Stimulated activated CD4-positive, alpha-beta T cell treated with anti-CD3 and anti-CD28 coated beads, Interleukin-1b, Interleukin-23, amount 100 ng/mL, for 48 hours (primary cell): ENCODE data around the gene SPTBN1.
"Not testable (repeated sequence)": the region's sequence is repeated elsewhere in the genome, so short reads cannot be mapped to it uniquely, and the experiment has no call there.

Source experiments
- DNase-seq: peaks from one replicate; pipeline ENCODE4 v3.0.0-alpha.2; 2020

Gene SPTBN1

DNA sequence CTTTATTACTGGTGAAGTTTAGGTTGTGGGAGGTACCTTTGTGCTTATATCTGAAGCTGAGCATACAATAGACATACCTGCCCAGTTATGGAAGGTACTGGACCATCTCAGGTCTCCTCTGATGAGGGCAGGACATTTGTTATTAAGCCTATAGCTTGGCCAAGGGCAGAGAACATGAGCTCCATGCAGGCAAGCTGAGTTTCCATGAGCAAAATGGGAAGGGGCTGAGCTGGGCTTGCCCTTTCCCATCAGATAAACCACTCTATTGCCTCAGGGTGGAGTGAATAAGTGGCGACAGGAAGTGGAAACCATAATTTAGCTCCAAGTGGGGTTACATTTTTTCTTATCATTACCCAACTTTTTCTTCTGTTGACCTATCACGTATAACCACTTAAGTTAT, 227.5 kb downstream of the SPTBN1 start:
- DNase-seq: no peak

DNA sequence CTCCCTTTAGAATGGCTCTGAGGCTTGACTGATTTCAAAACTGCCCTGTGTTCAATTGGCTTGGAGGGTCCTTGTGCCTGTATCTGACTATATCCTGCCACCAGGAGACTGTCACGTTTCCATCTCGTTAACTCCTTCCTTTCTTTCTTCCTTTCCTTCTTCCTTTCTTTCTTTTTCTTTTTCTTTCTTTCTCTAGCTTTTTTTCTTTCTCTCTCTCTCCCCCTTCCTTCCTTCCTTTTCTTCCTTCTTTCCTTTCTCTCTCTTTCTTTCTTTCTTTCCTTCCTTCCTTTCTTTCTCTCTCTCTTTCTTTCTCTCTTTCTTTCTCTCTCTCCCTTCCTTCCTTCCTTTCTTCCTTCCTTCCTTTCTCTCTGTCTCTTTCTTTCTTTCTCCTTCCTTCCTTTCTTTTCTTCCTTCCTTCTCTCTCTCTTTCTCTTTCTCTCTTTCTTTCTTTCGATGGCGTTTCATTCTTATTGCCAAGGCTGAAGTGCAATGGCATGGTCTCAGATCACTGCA, 229.2 kb downstream of the SPTBN1 start:
- no peak for DNase-seq

DNA sequence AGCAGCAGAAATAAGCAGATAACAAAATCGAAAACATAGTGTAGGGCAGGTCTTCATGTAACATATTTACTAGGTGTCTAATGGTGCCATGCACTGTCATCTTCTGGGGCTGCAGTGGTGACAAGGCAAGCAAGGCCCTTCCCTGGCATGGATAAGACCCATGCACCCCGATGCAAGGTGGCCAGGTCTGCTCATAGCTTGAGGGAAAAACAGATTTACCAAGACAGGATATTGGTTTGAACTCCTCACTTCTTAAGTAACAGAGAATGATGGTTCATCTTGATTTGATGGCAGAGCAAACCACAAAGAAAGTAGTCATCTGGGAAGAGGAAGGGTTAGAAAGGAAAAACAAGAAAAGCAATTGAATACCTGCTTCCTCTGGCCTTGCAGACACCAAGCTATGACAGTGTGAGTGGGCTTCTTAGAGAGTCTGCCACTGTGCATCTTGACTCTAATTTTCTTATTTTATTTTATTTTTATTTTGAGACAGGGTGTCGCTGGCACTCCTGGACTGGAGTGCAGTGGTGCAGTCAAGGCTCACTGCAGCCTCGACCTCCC, 231.5 kb downstream of the SPTBN1 start:
- no peak for DNase-seq

DNA sequence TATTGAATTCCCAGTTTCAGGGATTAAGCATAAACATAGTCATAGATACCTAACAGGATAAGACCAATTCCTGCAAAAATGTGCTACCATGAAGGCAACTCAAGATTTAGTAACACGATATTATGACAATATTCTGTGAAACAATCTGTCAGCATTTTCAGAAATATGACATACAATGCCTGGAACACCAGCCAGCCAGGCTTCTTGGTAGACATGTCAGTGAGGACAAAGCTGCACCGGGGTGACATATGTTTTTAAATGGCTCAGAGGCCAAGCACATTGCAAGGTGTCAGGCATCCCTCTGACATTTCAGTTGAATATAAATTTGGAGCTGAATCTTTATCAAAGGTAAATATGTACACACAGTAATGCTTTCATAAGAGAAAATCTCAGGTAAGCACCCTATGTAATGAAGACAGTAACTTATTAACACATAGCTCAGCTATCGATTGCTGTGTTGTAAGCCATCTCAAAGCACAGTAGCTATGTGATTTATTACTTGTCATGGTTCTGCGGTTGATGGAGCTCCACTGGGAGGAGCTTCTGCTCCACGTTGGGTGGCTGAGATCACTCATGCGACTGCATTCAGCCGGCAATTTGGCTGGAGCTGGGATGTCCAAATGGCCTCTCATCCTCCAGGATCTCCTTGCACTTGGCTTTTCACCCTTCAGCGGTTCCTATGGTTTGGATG, 235.5 kb downstream of the SPTBN1 start:
- no peak for DNase-seq

DNA sequence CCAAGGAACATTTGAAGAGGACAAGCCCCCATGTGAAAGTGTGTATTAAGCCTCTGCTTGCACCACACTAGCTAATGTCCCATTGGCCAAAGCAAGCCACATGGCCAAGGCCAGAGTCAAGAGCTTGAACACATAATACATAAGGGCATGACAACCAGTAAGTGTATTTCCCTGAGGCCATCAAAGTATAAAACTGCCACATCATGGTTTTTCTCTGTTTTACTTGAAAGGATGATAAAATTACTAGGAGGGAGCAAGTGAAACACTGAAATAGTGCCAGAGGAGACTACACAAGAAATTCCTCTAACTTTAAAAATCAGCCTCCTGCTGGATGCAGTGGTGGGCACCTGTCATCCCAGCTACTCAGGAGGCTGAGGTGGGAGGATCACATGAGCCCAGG, 236.4 kb downstream of the SPTBN1 start:
- no peak for DNase-seq

DNA sequence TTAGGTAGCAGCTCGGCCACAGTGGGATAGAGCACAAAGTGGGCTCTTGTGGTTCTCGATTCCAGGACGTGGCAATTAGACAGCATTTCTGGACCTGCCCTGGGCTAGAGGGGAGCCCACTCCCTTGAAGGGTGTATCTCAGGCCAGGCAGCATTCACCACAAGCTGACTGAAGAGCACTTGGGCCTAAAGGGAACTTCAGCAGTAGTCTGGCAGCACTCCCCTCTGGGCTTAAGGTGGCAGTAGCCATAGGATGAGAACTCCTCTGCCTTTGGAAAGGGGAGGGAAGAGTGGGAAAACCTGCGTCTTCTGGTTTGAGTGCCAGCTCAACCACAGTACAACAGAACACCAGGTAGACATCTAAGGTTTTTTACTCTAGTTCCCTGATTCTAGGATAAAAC, 239.3 kb downstream of the SPTBN1 start:
- no peak for DNase-seq

DNA sequence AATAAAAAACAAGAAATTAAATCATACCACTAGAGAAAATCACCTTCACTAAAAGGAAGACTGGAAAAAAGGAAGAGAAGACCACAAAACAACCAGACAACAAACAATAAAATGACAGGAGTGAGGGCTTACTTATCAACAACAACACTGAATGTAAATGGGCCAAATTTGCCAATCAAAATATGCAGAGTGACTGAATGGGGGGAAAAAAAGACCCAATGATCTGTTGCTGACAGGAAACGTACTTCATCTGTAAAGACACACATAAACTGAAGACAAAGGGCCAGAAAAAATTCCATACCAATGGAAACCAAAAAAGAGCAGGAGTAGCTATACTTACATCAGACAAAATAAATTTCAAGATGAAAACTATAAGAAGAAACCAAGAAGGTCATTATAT, 241.8 kb downstream of the SPTBN1 start:
- no peak for DNase-seq

DNA sequence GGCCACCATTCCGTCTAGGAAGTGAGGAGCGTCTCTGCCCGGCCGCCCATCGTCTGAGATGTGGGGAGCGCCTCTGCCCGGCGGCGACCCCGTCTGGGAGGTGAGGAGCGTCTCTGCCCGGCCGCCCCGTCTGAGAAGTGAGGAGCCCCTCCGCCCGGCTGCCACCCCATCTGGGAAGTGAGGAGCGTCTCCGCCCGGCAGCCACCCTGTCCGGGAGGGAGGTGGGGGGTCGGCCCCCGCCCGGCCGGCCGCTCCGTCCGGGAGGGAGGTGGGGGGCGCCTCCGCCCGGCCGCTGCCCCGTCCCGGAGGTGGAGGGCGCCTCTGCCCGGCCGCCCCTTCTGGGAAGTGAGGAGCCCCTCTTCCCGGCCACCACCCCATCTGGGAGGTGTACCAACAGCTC, 242.8 kb downstream of the SPTBN1 start:
- not testable (repeated sequence) for DNase-seq

DNA sequence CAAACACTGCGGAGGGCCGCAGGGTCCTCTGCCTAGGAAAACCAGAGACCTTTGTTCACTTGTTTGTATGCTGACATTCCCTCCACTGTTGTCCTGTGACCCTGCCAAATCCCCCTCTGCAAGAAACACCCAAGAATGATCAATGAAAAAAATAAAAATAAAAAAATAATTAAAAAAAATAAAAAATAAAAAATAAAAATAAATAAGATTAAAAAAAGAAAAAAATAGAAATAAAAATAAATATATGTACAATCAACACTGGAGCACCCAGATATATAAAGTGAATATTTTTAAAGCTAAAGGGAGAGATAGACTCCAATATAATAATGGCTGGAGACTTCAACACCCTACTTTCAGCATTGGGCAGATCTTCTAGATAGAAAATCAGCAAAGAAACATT, 243.5 kb downstream of the SPTBN1 start:
- no peak for DNase-seq

DNA sequence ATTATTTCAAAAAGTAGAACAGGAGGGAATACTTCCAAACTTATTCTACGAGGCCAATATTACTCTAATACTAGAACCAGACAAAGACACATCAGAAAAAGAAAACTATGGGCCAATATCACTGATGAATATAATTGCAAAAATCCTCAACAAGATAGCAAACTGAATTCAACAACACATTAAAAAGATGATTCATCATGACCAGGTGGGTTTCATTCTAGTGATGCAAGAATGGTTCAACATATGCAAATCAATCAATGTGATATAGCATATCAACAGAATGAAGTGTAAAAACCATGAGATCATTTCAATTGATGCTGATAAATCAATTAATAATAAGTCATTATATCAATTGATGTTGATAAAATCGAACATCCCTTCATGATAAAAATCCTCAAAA, 244.9 kb downstream of the SPTBN1 start:
- DNase-seq: no peak

DNA sequence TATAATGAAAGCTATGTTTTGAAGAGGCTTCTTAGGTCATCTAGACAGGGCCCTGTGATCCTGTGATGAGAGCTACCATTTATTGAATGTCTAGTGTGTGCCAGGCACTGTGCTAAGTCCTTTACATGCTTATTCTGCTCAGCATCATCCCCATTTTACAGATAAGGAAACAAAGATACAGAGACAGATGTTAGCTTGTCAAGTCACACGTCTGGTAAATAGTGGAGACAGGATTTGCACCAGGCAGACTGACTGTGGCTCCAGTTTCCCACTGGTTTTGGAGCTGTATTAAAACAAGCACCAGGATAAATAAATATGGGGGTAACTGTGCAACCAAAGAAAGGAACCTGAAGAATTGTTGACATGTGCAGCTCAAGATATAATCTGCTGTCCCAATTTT, 248.1 kb downstream of the SPTBN1 start:
- no peak for DNase-seq

DNA sequence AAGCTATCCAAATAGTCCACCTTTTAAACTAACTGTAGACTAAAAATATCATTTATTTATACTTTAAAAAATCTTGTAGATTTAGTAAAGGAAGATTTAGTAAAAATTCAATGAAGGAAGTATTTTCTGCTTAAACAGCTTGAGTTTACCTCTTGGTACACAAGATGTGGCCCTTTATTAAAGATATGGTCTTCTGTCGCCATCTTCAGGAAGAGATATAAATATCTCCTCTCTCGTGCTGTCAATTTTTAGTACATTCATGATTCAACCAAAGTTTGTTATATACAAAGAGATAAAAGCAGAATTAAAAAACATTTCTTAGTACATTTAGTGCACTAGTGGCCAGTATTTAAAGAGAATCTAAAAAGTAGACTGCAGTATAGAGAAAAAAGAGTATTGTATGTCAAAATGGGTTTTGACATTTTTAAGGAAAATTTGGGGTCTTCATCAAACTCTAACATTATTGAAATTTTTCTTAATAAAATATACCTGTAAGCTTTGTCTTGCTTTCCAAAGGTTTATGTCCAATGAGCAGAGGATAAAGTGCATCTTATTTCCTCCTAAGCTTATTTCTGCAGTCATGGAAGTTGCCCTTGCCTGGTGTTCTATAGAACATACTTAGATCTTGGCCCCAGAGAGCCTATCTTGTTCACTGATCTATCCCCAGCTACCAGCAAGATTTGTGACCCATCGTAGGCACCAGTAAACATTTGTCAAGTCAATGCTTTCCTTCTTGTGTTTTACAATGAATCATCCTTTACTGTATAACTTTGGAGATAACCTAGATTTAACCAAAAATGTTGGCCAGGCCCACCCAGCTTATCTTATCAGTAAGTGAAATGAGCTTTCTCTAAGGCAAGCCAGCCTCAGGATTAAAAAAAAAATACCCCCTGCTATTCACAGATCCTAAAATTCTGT, 248.8 kb downstream of the SPTBN1 start:
- no peak for DNase-seq

DNA sequence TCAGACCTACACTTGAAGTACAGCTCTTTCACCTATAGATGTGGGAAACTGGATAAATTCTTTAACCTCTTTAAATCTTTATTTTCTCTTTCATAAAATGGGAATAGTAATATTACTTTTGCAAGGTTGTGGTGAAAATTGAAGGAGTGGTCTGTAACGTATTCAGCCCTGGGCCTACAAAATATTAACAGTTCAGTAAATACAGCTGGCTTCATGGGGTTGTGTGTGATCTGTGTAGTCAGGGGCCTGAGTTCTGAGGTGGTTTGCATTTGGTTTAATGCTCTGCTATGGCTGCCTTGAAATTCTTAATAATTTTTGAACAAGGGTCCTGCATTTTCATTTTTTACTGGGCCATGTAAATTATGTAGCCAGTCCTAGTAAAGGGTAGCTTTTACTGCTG, 250.5 kb downstream of the SPTBN1 start:
- no peak for DNase-seq

DNA sequence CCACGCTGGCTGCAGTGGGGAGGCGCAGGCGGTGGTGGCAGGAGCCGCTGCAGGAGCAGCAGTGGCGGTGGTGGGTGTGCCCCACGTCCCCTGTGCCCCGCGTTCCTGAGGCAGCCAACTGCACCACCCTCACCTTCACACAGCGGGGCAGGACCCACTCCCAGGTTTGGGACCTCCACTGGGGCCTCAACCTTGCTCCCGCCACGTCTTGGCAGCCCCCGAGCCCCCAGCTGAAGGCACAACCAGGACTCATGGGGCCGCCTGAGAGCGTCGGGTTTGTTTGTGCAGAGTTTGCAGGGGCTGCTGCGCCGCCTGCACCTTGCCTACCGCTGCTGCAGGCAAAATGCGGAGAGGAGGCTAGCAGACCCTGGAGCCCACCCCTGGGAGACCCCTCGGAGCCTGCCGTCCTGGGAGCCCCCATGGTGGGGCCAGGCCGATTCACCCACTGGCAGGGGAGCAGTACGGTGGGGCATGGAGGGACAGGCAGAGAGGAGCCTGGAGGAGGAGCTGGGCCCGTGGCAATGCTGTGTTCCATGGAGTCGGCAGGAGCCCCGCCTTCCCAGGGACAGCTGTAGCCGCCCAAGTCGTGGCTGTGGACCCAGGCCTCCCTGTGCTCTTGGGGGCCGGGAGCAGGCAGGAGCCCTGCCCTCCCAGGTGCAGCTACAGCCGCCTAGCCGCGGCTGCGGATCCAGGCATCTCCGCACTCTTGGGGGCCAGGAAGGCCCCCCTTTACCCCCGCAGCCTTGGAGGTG, 252.6 kb downstream of the SPTBN1 start:
- DNase-seq: no peak

DNA sequence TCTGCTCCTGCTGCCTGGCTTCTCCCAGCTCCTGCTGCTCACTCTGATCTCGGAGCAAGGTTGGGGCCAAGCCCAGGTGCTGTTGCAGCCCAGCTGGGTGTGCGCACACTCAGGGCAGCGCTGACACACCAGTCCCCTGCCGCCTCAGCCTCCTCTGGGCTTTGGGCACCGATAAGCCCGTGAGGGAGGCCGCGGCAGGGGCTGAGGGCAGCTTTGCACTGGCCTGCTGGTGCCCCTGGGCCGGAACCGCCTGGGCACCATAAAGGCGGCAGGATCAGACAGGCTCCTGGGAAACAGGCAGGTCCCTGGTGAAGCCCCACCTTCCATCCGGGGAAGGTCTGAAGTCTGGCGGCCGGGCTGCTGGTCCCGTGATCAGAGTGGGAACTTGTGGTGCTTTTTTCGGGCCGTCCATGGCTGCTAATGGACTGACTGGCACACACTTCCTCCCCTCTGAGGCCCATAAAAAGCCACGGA, 253.2 kb downstream of the SPTBN1 start:
- DNase-seq: no peak

DNA sequence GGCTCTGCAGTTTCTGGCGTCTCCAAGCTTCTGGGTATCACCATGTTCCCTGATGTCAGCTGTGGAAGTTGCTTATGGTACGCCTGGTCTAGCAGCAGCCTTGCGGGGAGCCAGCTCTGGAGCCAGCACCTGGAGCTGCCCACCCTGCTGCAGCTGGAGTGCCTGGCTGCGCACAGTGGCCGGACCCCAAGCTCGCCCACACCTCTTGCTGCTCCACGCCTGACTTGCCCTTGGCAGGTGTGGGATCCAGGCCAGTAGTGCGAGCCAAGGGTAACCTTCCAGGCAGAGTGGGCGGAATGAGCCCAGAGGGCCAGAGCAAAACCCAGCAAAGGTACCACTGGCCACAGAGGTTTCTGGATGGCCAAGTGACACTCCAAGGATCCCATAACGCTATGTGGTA, 254.1 kb downstream of the SPTBN1 start:
- no peak for DNase-seq

DNA sequence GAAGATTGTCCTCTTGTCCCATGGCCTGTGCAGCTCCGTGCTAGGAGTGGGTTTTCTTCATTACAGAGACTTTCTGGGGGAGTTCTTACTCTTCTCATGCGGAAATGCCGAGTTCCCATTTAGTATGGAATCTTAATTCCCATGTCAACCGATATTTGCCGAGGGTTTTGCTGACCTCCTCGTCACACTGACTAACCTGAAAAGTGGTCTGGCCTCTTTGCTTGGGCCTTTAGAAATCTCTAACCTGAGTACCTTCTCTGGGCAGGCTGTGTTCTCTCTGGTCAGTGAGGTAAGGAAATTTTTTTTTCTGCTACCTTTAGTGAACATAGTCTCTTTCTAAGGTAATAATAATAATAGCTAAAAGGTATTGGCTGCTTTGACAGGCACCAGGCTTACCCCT, 256.4 kb downstream of the SPTBN1 start:
- DNase-seq: no peak

DNA sequence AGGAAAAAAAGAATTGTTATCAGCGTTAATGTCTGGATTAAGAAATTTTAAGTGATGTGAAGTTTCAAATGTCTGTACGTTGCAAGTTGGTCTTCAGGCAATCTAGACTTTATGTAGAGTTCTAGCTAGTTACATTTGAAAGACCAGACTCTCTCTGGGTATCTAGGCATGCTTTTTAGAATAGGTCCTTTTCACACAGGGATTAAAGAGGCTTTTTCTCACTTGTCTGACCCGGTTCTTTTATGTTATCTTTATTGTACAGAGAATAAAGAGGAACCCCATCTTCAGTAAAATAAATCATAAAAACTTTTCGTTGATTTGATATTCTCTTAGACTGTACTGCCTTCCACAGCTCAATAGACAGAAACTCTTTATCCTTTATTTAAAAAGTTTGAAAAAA, 258.9 kb downstream of the SPTBN1 start:
- DNase-seq: no peak

DNA sequence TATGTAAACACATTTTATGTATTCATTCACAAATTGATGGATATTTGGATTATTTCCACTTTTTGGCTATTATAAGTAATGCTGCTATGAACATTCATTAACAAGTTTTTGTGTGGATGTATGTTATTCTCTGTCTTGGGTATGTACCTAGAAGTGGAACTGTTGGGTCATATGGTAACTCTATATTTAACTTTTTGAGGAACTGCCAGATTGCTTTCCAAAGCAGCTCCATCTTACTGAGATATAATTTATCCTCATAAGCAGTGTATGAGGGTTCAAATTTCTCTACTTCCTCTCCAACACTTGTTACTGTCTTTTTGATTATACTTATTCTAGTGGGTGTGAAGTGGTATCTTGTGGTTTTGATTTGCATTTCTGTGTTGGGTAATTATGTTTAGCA, 260.2 kb downstream of the SPTBN1 start:
- DNase-seq: no peak

DNA sequence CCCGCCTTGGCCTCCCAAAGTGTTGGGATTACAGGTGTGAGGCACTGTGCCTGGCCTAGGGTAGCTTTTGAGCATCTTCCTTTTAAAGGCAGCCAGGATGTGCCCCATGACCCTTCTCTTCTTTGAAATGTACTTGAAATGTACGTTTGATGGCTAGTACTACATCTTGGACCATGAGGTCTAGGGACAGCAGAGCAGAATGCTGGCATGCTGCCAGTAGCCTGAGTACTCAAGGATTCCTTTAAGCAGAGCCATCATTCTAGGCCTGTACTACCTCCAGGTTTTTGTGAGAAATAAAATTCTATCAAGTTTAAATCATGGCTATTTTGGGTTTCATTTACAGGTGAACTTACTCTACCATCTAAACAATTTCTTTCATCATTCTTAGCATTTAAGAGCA, 264.4 kb downstream of the SPTBN1 start:
- DNase-seq: no peak
